ENCODE measurements around the gene CADM2.
"Not testable (repeated sequence)": the region's sequence is repeated elsewhere in the genome, so short reads cannot be mapped to it uniquely, and the experiment has no call there.

The CADM2 gene

GRCh38 chr3:85495602-85496001 is 536.8 kb downstream of the CADM2 start:
- no peak for DNase-seq

- no peak for DNase-seq
These were observed 539.4 kb downstream of the CADM2 start for GRCh38 chr3:85498177-85498576.

- no peak for DNase-seq
These were observed 543.5 kb downstream of the CADM2 start for GRCh38 chr3:85502148-85502875.

GRCh38 chr3:85504129-85504784 is 545.5 kb downstream of the CADM2 start:
- not testable (repeated sequence) for DNase-seq

- not testable (repeated sequence) for DNase-seq
These were observed 546.2 kb downstream of the CADM2 start for GRCh38 chr3:85504785-85505511.

- DNase-seq, result not testable (repeated sequence)
These were observed 548.3 kb downstream of the CADM2 start for GRCh38 chr3:85507052-85507451.

GRCh38 chr3:85508659-85509058 is 549.9 kb downstream of the CADM2 start:
- DNase-seq, result no peak

- DNase-seq, result no peak
These were observed 557.4 kb downstream of the CADM2 start for GRCh38 chr3:85516146-85516545.

GRCh38 chr3:85524104-85524503 is 565.3 kb downstream of the CADM2 start:
- DNase-seq, result no peak

- DNase-seq, result no peak
These were observed 566.5 kb downstream of the CADM2 start for GRCh38 chr3:85525264-85525663.

- no peak for DNase-seq
These were observed 574.8 kb downstream of the CADM2 start for GRCh38 chr3:85533586-85533985.

- no peak for DNase-seq
These were observed 576.7 kb downstream of the CADM2 start for GRCh38 chr3:85535517-85535916.

GRCh38 chr3:85539232-85539631 is 580.4 kb downstream of the CADM2 start:
- no peak for DNase-seq

GRCh38 chr3:85554153-85554552 is 595.4 kb downstream of the CADM2 start:
- DNase-seq, result no peak

- no peak for DNase-seq
These were observed 601.4 kb downstream of the CADM2 start for GRCh38 chr3:85560088-85560785.

GRCh38 chr3:85567071-85567676 is 608.4 kb downstream of the CADM2 start:
- no peak for DNase-seq

GRCh38 chr3:85570819-85571218 is 612.0 kb downstream of the CADM2 start:
- no peak for DNase-seq

GRCh38 chr3:85571835-85572234 is 613.0 kb downstream of the CADM2 start:
- no peak for DNase-seq

GRCh38 chr3:85572426-85572825 is 613.6 kb downstream of the CADM2 start:
- no peak for DNase-seq

- no peak for DNase-seq
These were observed 614.2 kb downstream of the CADM2 start for GRCh38 chr3:85572978-85573377.

- DNase-seq, result no peak
These were observed 615.4 kb downstream of the CADM2 start for GRCh38 chr3:85574006-85574705.

GRCh38 chr3:85576091-85576690 is 617.4 kb downstream of the CADM2 start:
- DNase-seq, result peak; percentile 36

Measured in CD4-positive, alpha-beta T cell treated with Interleukin-12 subunit alpha and Interleukin-12 subunit beta, for 1 hour (primary cell).